DND-41 (cell line): ENCODE measurements around the gene FAR2.

Experiments used
- ATAC-seq: fragments of 200-7000 bp; cut with Tn5 transposase; 3 replicates; pipeline ENCODE4 v1.9.1; 2021; ENCODE audit warnings: low read depth; ENCODE audit not compliant: insufficient read depth
- DNase-seq: peaks from one replicate; pipeline ENCODE4 v3.0.0-alpha.2; 2020
- H2AFZ ChIP-seq: 2 replicates; pipeline ENCODE4 v1.6.0; 2012; ENCODE audit warnings: low read depth, low read length
- H3K27ac ChIP-seq: 2 replicates; pipeline ENCODE4 v1.5.1; 2012; ENCODE audit warnings: low read length, inconsistent platforms
- H3K27me3 ChIP-seq: fragments of 200-600 bp; sonication (generic); 2 replicates; pipeline ENCODE4 v1.6.0; 2012; ENCODE audit warnings: low read length, mild to moderate bottlenecking, inconsistent platforms; ENCODE audit not compliant: insufficient read depth, poor library complexity
- H3K36me3 ChIP-seq: 2 replicates; pipeline ENCODE4 v1.5.1; 2012; ENCODE audit warnings: low read length, inconsistent platforms; ENCODE audit not compliant: insufficient read depth
- H3K4me1 ChIP-seq: 2 replicates; pipeline ENCODE4 v1.5.1; 2012; ENCODE audit warnings: mild to moderate bottlenecking, low read length; ENCODE audit not compliant: insufficient read depth
- H3K4me2 ChIP-seq: 2 replicates; pipeline ENCODE4 v1.6.0; 2012; ENCODE audit warnings: mild to moderate bottlenecking, moderate library complexity, low read length, inconsistent platforms; ENCODE audit not compliant: insufficient read depth
- H3K4me3 ChIP-seq, 2 experiments: fragments of 200-600 bp in 1 of 2; shearing (Covaris generic) in 1 of 2; 2 replicates each; pipeline ENCODE4 v1.5.1; 2012 to 2016; ENCODE audit warnings: inconsistent platforms in 2 of 2, low read length in 2 of 2, mild to moderate bottlenecking in 2 of 2, low read depth in 1 of 2, moderate library complexity in 1 of 2
- H3K79me2 ChIP-seq: 2 replicates; pipeline ENCODE4 v1.6.0; 2012; ENCODE audit warnings: low read length, inconsistent platforms; ENCODE audit not compliant: insufficient read depth
- H3K9ac ChIP-seq: 2 replicates; pipeline ENCODE4 v1.6.0; 2012; ENCODE audit warnings: low read depth, mild to moderate bottlenecking, inconsistent platforms, low read length, moderate library complexity
- H3K9me3 ChIP-seq: 2 replicates; pipeline ENCODE4 v1.5.1; 2012; ENCODE audit warnings: low read length, moderate library complexity, mild to moderate bottlenecking, inconsistent platforms; ENCODE audit not compliant: insufficient read depth, severe bottlenecking
- H4K20me1 ChIP-seq: 2 replicates; pipeline ENCODE4 v1.6.0; 2012; ENCODE audit warnings: low read length; ENCODE audit not compliant: insufficient read depth
- EZH2 ChIP-seq: IDR thresholded peaks from 3 replicates; pipeline ENCODE4 v1.6.1; 2012; ENCODE audit warnings: borderline replicate concordance, low read depth, mild to moderate bottlenecking, moderate library complexity, low read length, inconsistent platforms; ENCODE audit not compliant: severe bottlenecking
- TF ChIP-seq, protein P1 (sequence below): IDR thresholded peaks from 2 replicates; pipeline ENCODE4 v1.5.1; 2012; ENCODE audit warnings: borderline replicate concordance, low read length, moderate library complexity, mild to moderate bottlenecking; ENCODE audit not compliant: poor library complexity, severe bottlenecking; ENCODE audit errors: extremely low read depth

The FAR2 gene

DNA sequence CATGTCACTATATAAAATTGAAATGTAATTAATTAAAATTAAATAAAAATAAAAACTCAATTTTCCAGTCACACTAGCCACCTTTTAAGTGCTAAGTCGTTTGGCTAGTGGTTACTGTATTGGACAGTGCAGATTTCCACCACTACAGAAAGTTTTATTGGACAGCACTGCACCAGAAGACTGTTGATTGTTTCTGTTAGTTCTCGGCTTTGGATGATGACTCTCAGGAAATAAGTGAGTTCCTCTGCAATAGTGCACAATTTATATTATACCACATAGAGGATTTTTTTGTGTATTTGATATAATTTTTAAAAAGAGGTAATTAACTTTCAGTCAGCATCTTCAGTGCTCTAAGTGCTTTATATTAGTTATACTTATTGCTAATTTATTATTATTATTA is 52.7 kb downstream of the FAR2 start:
- H3K9me3 ChIP-seq, result no peaks in the 10 kb centered on the region
- ATAC-seq (no peak), DNase-seq (no peak)
- TF ChIP-seq EZH2, result no peak
- TF ChIP-seq, protein P1, sequence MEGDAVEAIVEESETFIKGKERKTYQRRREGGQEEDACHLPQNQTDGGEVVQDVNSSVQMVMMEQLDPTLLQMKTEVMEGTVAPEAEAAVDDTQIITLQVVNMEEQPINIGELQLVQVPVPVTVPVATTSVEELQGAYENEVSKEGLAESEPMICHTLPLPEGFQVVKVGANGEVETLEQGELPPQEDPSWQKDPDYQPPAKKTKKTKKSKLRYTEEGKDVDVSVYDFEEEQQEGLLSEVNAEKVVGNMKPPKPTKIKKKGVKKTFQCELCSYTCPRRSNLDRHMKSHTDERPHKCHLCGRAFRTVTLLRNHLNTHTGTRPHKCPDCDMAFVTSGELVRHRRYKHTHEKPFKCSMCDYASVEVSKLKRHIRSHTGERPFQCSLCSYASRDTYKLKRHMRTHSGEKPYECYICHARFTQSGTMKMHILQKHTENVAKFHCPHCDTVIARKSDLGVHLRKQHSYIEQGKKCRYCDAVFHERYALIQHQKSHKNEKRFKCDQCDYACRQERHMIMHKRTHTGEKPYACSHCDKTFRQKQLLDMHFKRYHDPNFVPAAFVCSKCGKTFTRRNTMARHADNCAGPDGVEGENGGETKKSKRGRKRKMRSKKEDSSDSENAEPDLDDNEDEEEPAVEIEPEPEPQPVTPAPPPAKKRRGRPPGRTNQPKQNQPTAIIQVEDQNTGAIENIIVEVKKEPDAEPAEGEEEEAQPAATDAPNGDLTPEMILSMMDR, result no peak
- H3K4me2 ChIP-seq, result no peak overlapping the region
- H3K27ac ChIP-seq, result no peak overlapping the region
- H3K4me3 ChIP-seq, result no peak overlapping the region
- no peaks in the 10 kb centered on the region for H4K20me1 ChIP-seq
- no peaks in the 10 kb centered on the region for H3K27me3 ChIP-seq
- no peaks in the 10 kb centered on the region for H3K79me2 ChIP-seq
- no peaks in the 10 kb centered on the region for H3K36me3 ChIP-seq
- H3K4me1 ChIP-seq, result no peaks in the 10 kb centered on the region
- H3K9ac ChIP-seq, result no peak overlapping the region
- H2AFZ ChIP-seq, result no peak overlapping the region

DNA sequence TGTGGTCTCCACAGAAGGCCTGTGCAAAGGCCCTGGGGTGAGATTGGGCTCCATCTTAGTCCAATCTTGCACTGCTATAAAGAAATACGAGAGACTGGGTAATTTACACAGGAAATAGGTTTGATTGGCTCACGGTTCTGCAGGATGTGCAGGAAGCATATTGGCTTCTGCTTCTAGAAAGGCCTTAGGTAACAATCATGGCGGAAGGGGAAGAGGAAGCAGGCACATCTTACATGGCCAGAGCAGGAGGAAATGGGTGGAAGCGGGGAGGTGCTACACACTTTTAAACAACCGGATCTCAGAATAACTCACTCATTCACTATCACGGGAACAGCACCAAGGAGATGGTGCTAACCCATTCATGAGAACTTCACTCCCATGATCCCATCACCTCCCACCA is 55.4 kb downstream of the FAR2 start:
- H3K9ac ChIP-seq, result no peak overlapping the region
- no peak overlapping the region for H3K4me3 ChIP-seq
- no peaks in the 10 kb centered on the region for H3K79me2 ChIP-seq
- no peaks in the 10 kb centered on the region for H4K20me1 ChIP-seq
- H3K4me1 ChIP-seq, result no peaks in the 10 kb centered on the region
- H3K9me3 ChIP-seq, result no peaks in the 10 kb centered on the region
- ATAC-seq, result no peak
- no peak overlapping the region for H2AFZ ChIP-seq
- no peak overlapping the region for H3K27ac ChIP-seq
- no peak overlapping the region for H3K4me2 ChIP-seq
- no peaks in the 10 kb centered on the region for H3K36me3 ChIP-seq
- no peaks in the 10 kb centered on the region for H3K27me3 ChIP-seq
- DNase-seq, result no peak
- no peak for TF ChIP-seq EZH2
- TF ChIP-seq, protein P1, result no peak

DNA sequence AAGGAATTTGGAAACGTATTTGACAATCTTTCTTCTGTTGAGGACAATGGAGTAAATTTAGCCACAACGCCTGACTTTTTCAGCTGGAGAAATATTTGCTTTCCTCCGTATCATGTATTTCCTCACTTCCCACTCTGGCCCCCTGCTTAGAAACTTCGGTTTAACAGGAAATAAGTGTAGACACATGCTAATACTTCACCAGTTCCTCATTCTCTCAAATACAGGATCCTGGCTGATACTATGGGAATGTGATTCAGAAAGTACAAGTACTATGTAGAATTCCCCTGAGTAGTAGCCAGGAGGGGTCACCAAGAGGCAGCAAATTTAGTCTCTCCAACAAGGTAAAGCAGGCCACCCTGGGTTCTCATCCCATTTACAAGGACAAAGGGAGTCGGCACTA is 58.0 kb downstream of the FAR2 start:
- TF ChIP-seq, protein P1, result no peak
- no peak for TF ChIP-seq EZH2
- Histone ChIP-seq H3K9me3 (no peaks in the 10 kb centered on the region), H3K27ac (no peak overlapping the region), H3K4me3 (no peak overlapping the region), H3K79me2 (no peaks in the 10 kb centered on the region), H3K9ac (no peak overlapping the region), H4K20me1 (no peaks in the 10 kb centered on the region), H2AFZ (no peak overlapping the region), H3K27me3 (no peaks in the 10 kb centered on the region), H3K4me2 (no peak overlapping the region), H3K36me3 (no peaks in the 10 kb centered on the region), H3K4me1 (no peaks in the 10 kb centered on the region)
- DNase-seq, result no peak
- no peak for ATAC-seq

- Histone ChIP-seq H3K4me2 (no peak overlapping the region), H4K20me1 (no peaks in the 10 kb centered on the region), H3K9ac (no peak overlapping the region), H3K4me3 (no peak overlapping the region), H3K27me3 (no peaks in the 10 kb centered on the region), H3K36me3 (no peaks in the 10 kb centered on the region), H3K9me3 (no peaks in the 10 kb centered on the region), H3K79me2 (no peaks in the 10 kb centered on the region), H2AFZ (no peak overlapping the region), H3K27ac (no peak overlapping the region), H3K4me1 (no peaks in the 10 kb centered on the region)
- DNase-seq, result no peak
- TF ChIP-seq EZH2, result no peak
- TF ChIP-seq, protein P1, result no peak
- no peak for ATAC-seq
Observed at GRCh38 chr12:29208060-29208459, 59.0 kb downstream of the FAR2 start.
